Measurements from ENCODE around the gene NOSTRIN. TPM values are rescaled to one million over a fixed set of nuclear protein-coding genes. Genes with fewer than 3 reads are reported as not detected.

The NOSTRIN gene
- total RNA-seq, result not detected in 2 replicates
- long read RNA-seq, partial matches to known transcripts, result 0 of 2 reads
- long read RNA-seq, other reads (novel, unspliced or antisense), result 2 of 2 reads

- peaks cover 13% of the 10 kb centered on the region for H3K4me1 Mint-ChIP-seq
- H3K27ac Mint-ChIP-seq (ENCODE audit: unreplicated experiment), result no peak within 1 kb of the TSS
- no peaks in the 10 kb centered on the region for H3K36me3 Mint-ChIP-seq (ENCODE audit: low read depth)
- H3K9me3 Mint-ChIP-seq, result no peaks in the 10 kb centered on the region
- no peak for TF ChIP-seq CTCF (conservative IDR thresholded peaks at IDR 0.05)
- no peaks in the 10 kb centered on the region for H3K27me3 Mint-ChIP-seq (ENCODE audit: low read depth)
- no peak for DNase-seq (ENCODE audit: low read depth, low spot score)
- no peak within 1 kb of the TSS for H3K4me3 Mint-ChIP-seq
These were observed at the start of gene NOSTRIN for GRCh38 chr2:168801961-168802858. Gene NOSTRIN, plus strand, starts transcription at chr2:168802637. Its CDS starts 10 bp downstream, at chr2:168802647.

DNA sequence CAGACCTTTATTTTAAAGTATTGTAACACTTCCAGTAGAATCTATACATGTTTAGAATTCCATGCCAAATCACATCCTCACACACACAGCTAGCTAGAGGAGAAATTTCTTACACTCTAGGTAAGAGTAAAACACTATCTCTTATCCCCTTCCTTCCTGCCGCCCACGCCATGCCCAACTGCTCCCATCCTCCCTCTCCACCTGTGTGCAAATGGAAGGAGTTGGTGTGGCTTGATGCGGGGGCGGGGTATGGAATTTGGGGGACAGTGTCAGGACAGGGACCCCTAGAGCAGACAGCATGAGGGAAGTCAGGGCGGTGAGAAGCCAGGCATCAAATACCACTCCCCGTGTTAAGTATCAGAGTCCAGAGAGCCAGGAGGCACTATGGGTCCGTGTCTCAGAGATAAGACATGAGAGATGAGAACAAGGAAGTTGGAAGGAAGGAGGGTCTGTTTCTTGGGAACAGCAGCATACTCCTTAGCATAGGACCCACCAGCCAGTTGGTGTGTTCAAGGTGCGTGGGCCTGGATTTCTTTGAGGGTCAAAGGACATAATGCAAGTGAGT is 48.6 kb upstream of the NOSTRIN start:
- Mint-ChIP-seq H3K4me3 (no peak overlapping the region), H3K36me3 (ENCODE audit: low read depth) (no peaks in the 10 kb centered on the region), H3K4me1 (peaks cover 7% of the 10 kb centered on the region), H3K27ac (ENCODE audit: unreplicated experiment) (peak overlapping the region; percentile 53), H3K9me3 (no peaks in the 10 kb centered on the region), H3K27me3 (ENCODE audit: low read depth) (no peaks in the 10 kb centered on the region)
- no peak for DNase-seq (ENCODE audit: low read depth, low spot score)
- TF ChIP-seq CTCF (conservative IDR thresholded peaks at IDR 0.05), result no peak

DNA sequence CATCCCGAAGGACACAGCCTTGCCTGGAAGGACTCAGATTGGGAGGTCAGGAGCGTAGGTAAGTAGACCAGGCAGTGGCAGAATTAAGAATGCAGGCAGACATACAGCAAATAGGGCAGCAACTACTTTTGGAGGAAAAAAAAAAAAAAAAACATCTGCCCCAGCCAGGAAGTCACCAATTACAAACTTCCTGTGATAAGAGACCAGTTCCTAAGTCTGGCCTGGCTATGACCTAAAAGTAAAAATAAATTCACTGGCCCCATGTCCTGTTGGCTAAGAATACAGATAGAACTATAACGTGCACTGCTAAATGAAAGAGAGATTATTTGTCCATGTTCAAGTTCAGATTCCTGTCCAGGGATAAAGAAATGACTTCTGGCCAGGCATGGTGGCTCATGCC is 45.2 kb upstream of the NOSTRIN start:
- DNase-seq (ENCODE audit: low read depth, low spot score), result no peak
- H3K4me1 Mint-ChIP-seq, result no peaks in the 10 kb centered on the region
- no peaks in the 10 kb centered on the region for H3K9me3 Mint-ChIP-seq

GRCh38 chr2:168758970-168759820 is 43.2 kb upstream of the NOSTRIN start:
- Mint-ChIP-seq H3K36me3 (ENCODE audit: low read depth) (peaks cover 2% of the 10 kb centered on the region), H3K27ac (ENCODE audit: unreplicated experiment) (no peak overlapping the region), H3K4me1 (no peaks in the 10 kb centered on the region), H3K4me3 (no peak overlapping the region), H3K27me3 (ENCODE audit: low read depth) (no peaks in the 10 kb centered on the region), H3K9me3 (no peaks in the 10 kb centered on the region)
- DNase-seq (ENCODE audit: low read depth, low spot score), result no peak
- TF ChIP-seq CTCF (conservative IDR thresholded peaks at IDR 0.05), result peak; percentile 73

More for the DNA sequence above, 45.2 kb upstream of the NOSTRIN start:
- H3K36me3 Mint-ChIP-seq (ENCODE audit: low read depth), result no peaks in the 10 kb centered on the region
- peak overlapping the region; percentile 28 for H3K27ac Mint-ChIP-seq (ENCODE audit: unreplicated experiment)
- H3K4me3 Mint-ChIP-seq, result no peak overlapping the region
- no peak for TF ChIP-seq CTCF (conservative IDR thresholded peaks at IDR 0.05)
- H3K27me3 Mint-ChIP-seq (ENCODE audit: low read depth), result no peaks in the 10 kb centered on the region

- no peak overlapping the region for H3K27ac Mint-ChIP-seq (ENCODE audit: unreplicated experiment)
- peaks cover 4% of the 10 kb centered on the region for H3K9me3 Mint-ChIP-seq
- H3K27me3 Mint-ChIP-seq (ENCODE audit: low read depth), result no peaks in the 10 kb centered on the region
- peaks cover 28% of the 10 kb centered on the region for H3K36me3 Mint-ChIP-seq (ENCODE audit: low read depth)
- no peak for DNase-seq (ENCODE audit: low read depth, low spot score)
- no peak overlapping the region for H3K4me3 Mint-ChIP-seq
- no peak for TF ChIP-seq CTCF (conservative IDR thresholded peaks at IDR 0.05)
- H3K4me1 Mint-ChIP-seq, result no peaks in the 10 kb centered on the region
These were observed 37.0 kb upstream of the NOSTRIN start for GRCh38 chr2:168765401-168765800.

Measured in neural crest cell (in vitro differentiated cells).